Vagina (tissue), 2 donors: Measurements from ENCODE around the gene PCDHB10.
"Not testable (repeated sequence)": the region's sequence is repeated elsewhere in the genome, so short reads cannot be mapped to it uniquely, and the experiment has no call there.

Experiments used
- CTCF ChIP-seq, 3 experiments: fragments of 450-650 bp in 2 of 3; fragments of 200-600 bp in 1 of 3; sonication (generic) in 1 of 3; IDR thresholded peaks; one replicate each; pipeline ENCODE4 v1.5.1; 2017 to 2019; ENCODE audit warnings: antibody characterized with exemption in 3 of 3, mild to moderate bottlenecking in 2 of 3, moderate library complexity in 2 of 3
- POLR2A ChIP-seq, 2 donors: fragments of 450-650 bp; IDR thresholded peaks; one replicate each; pipeline ENCODE4 v1.6.1; 2017; ENCODE audit warnings: antibody characterized with exemption in 2 of 2, mild to moderate bottlenecking in 2 of 2, moderate library complexity in 2 of 2

- not testable (repeated sequence) for TF ChIP-seq POLR2A, CTCF (IDR thresholded peaks at IDR 0.05)
Measured at GRCh38 chr5:141151632-141152031, 40.5 kb upstream of the PCDHB10 start.
